GM19099 (cell line): ENCODE data around the gene CLEC17A.

Source experiments
- POLR2A ChIP-seq: IDR thresholded peaks from 3 replicates; pipeline ENCODE4 v1.6.1; 2011; ENCODE audit warnings: low read depth; ENCODE audit not compliant: insufficient read length; ENCODE audit errors: extremely low read depth

Gene CLEC17A

DNA sequence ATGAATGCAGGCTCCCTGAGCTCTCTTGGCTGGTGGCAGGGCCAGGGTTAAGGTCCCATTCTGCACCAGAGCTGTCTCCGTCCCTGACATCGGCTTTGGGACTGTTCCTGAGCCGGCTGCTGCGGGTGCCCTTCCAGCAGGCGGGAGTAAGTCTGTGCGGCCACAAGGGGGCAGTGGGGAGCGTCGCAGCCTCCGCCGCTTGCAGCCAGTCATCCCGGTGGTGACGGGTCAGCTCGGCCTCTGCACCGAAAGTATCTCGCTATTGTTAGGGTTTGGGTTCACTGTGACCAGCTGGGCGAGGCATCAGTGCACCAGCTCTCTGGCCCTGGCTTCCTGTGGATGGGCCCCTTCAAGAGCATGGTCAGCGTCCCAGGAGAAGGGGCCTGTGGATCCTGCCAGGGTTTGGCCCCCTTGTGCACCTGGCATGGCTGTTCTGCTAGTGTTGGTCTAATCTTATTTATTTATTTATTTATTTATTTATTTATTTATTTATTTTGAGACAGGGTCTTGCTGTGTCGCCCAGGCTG, 26.2 kb upstream of the CLEC17A start:
- TF ChIP-seq POLR2A = no peak

- TF ChIP-seq POLR2A = no peak
These were observed 24.4 kb upstream of the CLEC17A start for GRCh38 chr19:14558370-14559066.

DNA sequence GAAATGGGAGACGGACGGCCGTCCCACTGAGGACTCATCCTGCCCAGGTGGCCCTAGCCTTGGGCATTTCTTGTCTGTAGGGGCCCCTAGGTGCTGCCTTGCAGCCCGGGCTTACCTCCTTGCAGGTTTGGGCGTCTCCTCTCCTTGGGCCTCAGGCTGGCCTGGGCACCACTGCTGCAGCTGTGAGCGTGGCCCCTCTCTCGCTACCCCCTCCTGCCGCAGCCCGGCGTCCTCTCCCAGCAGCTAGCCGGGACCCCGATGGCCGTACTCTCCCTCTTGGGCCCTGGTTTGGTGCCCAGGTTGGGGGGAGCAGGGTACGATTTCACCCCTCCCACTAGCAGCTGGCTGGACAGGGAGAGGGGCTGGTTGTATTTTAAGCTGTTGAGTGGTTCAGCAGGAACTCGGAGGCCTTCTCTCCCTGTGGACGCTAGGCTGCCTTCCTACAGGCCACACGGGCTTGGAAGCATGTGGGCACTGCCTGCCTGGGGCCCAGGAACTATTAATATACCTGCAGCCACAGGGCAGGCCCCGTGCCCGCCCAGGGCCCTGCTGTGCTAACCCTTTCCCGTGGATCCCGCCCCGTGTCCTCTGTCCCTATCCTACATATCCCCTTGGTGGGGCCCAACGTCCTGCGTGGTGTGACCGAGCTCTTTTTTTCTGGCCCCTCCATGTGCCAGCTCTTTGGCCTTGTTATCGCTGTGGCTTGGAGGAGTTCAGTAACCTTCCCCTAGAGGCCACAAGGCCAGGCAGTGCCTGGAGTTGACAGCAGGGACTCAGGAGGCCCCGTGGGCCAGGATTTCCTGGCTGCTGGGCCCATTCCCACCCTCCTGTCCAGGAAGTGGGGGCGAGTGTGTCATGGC, 22.7 kb upstream of the CLEC17A start:
- TF ChIP-seq POLR2A = no peak

GRCh38 chr19:14560776-14561108, 22.1 kb upstream of the CLEC17A start:
- TF ChIP-seq POLR2A = no peak

DNA sequence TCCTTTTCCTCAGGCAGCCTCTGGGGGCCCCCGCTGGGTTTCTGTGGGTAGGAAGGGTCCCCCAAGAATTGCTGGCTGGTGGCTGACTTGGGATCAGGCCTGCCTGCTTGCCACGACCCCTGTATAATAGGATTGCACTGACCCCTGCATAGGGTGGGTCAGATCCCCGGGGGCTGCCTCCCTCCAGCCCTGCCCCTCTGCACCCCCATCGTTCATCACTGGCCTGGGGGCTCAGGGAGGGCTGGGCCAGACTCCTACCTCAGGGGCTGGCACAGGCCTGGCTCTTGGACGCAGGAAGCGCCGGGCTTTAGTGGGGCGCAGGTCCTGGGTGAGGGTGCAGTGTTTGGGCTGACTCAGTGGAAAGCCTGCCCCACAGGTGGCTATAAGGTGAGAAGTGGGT, 21.6 kb upstream of the CLEC17A start:
- no peak for TF ChIP-seq POLR2A

GRCh38 chr19:14561847-14562351, 21.0 kb upstream of the CLEC17A start:
- TF ChIP-seq POLR2A = no peak

DNA sequence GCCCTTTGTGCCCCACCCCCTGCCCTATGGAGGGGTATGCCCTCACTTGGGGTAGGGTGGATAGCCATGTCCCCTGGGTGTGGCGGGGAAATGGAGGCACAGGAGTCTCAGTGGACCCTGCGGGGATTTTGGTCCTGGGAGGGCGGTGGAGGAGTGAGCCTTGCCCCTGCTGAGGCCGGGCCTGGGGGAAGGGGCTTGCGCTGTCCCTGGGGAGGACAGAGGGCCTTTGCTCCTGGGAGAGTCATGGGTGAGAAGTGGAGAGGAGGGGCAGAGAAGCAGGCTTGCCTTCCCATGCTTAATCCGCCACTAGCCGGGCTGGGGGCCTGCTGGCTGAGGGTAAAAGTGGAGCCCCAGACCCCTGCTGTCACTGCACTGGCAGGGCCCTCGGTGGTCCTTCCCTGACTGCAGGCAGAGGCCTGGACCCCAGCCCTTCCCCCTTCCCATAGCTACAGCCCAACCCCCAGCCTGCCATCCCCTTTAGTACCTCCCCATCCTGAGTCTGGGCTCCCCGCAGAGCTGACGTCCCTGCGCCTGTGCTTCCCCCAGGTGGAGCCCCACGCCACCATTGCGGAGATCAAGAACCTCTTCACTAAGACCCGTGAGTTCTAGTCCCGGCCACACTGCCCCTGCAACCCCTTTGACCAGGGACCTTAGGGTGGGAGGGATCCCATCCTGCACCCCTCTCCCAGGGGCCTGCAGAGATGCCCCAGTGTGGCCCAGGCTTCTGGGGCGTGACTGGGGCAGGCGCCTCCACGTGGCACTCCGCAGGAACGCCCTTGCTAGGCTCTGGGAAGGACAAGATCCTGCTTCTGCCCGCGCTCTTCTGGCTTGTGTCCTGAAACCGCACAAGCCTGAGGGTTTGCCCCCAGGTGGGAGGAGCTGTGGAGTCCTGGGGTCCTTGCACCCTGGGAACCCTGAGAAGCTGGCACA, 20.0 kb upstream of the CLEC17A start:
- no peak for TF ChIP-seq POLR2A

DNA sequence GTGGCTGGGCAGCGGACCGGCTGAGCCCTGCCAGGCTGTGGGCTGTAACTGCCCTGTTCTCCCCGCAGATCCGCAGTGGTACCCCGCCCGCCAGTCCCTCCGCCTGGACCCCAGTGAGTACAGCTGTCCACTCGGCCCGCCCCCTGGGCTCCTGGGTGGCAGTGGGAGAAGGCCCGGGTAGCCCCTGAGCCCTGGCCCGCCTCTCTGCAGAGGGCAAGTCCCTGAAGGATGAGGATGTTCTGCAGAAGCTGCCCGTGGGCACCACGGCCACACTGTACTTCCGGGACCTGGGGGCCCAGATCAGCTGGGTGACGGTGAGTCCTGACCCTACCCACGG, 19.3 kb upstream of the CLEC17A start:
- no peak for TF ChIP-seq POLR2A

DNA sequence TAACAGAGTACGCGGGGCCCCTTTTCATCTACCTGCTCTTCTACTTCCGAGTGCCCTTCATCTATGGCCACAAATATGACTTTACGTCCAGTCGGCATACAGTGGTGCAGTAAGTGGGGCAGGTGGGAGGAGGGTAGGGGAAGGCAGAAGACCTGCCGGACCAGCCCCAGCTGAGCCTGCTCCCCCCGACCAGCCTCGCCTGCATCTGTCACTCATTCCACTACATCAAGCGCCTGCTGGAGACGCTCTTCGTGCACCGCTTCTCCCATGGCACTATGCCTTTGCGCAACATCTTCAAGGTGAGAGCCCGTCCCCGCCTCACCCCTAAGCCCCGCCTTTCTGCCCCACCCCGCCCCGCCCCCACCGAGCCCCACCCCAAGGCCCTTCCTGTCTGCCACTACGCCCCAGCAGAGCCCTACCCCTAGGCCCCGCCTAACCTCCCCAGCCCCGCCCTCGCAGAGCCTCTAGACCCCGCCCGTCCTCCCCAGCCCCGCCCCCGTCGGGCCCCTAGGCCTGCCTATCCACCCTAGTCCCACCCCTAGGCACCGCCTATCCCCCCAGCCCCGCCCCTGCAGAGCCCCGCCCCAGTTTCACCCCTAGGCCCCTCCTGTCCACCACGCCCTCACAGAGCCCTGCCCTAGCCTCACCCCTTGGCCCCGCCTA, 18.8 kb upstream of the CLEC17A start:
- no peak for TF ChIP-seq POLR2A

- TF ChIP-seq POLR2A = no peak
These were observed 17.6 kb upstream of the CLEC17A start for GRCh38 chr19:14565298-14565679.

DNA sequence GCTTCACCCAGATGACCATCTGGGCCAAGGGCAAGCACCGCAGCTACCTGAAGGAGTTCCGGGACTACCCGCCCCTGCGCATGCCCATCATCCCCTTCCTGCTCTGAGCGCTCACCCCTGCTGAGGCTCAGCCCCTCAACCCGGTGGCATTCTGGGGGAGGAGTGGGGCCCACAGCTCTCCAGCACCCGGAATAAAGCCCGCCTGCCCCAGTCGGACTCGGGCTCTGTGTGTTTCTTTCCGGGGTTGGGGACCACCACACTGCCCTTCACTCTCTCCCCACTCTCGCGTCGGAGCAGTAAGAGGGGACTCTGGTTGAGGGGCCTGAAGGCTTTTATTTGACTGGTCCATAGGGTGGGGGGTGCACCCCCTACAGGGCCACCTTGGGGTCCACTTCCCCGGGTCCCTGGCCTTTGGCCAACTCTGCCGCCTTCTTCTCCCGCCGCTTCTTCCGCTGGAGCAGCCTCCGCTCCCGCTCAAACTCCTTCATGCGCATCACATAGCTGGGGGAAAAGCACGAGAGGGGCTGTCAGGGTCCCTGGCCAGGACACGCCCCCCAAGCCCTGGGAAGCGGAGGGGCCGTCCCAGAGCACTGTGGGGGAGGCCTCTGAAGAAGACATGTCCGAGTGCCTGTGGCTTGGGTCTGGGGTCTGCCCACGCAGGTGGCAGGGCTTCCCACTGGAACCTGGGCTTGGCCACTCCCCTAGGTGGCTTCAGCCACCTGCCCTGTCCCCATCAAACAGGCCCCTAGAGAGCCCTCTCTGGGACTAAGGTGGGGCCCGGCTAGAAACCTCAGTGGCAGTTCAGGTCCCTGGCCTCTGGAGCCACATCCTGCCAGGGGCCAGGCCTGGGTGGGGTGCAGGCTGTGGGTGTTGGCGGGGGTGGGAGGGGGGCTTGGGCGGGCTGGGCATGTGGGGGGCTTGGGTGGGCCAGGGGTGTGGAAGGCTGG, 16.8 kb upstream of the CLEC17A start:
- no peak for TF ChIP-seq POLR2A

GRCh38 chr19:14566712-14567077, 16.2 kb upstream of the CLEC17A start:
- no peak for TF ChIP-seq POLR2A

DNA sequence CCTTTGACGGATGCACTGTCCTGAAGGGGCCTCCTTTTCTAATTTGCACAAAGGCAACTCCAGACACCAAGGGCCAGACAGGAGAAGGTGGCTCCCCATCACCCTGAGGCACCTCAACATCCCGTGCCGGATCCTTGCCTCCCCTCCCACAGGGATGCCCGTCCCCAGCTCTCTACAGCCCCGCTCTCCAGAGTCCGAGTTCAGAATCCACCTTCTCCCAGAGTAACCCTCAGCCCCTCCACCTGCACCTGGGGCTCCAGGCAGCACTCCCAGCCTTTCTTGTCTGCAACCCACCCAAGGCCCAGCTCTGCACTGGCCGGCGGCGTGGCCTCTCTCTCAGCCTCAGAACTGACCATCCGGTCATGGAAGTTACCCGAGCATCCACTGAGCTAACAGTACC, 15.8 kb upstream of the CLEC17A start:
- no peak for TF ChIP-seq POLR2A
